ENCODE results near the gene C11orf16.
"Not testable (repeated sequence)": the region's sequence is repeated elsewhere in the genome, so short reads cannot be mapped to it uniquely, and the experiment has no call there.

Gene C11orf16

DNA sequence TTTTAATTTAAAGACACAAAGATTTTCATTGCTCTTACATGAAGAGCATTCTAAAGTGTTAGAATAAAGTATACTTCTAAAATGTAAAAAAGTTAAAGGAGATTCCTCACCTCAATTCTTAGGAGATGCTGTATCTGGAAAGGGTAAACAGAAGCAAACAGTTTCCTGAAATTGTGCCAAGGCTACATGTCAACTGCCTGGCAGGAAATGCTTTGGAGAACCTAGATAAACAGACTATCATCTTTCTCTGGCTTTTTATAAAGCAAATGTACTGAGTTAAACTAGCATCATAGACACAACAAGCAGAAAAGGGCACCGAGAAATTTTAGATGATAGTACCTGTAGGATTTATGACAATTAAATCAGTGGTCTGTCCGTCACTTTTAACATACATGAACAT lies 46.4 kb downstream of the C11orf16 start:
- DNase-seq (ENCODE audit: low read depth): no peak

DNA sequence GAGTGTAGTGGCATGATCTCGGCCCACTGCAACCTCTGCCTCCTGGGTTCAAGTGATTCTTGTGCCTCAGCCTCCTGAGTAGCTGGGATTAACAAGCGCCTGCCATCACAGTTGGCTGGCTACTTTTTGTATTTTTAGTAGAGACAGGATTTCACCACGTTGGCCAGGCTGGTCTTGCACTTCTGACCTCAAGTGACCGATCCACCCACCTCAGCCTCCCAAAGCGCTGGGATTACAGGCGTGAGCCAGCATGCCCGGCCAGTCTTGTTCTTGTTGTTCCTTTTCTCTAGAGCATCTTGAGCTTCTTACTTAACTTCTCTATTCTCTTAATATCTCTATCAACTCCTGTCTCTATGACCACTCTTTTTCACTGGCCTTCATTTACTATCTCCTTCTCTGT lies 51.2 kb downstream of the C11orf16 start:
- not testable (repeated sequence) for DNase-seq (ENCODE audit: low read depth)

DNA sequence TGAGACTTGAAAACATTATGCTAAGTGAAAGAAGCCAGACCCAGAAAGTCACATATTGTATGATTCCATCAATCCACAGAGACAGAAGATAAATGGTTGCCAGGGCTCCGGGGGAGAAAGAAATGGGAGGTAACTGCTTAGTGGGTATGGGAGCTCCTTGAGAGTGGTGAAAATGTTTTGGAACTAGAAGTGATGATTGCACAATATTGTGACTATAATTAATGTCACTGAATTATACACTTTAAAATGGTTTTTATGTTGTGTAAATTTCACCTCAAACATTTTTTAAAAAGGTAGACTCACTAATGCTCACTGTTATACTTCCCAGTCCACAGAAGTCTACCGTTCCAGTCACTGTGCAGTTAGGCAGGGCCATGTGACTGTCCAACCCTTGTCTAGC lies 54.0 kb downstream of the C11orf16 start:
- no peak for DNase-seq (ENCODE audit: low read depth)

DNA sequence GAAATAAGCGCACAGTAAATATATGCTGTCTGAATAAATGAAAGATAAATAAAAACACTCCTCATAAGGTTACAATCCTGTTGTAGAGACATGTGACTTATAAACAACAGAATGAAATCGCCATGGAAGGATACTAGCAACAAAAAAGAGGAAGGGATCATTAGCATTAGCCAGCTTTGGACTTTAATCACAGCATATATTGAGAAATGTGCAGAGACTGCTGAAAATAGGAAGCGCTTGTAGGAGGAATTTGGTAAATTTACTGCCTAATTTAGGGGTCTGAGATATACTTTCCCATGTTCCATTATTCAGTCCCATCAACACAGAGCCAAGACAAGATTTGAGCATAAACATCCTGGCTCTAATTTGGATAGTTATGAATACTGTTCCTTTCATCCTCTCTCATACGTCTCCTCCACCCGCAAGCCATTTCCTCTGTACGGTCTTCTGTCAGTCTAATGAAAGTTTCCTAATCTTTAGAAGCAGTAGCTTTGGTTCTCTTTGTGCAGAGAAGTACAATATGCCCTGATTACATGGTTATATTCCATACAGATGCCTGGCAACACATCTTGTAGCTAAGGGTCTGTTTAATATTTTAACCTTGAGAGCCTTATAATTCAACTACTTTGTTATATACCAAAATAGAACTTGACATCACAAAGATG lies 58.9 kb downstream of the C11orf16 start:
- no peak for DNase-seq (ENCODE audit: low read depth)

DNA sequence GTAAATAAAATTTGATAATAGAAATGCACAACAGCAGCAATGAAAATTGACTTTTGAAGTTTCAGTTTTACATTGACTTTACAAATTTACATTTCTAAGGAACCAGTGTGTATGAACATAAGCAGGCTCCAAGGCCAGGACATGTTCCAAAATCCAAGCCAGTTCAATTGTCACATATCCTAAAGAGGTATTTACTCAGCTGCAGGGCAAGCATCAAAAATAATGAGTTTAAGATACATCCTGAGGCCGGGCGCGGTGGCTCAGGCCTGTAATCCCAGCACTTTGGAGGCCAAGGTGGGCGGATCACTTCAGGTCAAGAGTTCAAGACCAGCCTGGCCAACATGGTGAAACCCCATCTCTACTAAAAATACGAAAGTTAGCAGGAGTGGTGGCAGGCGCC lies 60.8 kb downstream of the C11orf16 start:
- no peak for DNase-seq (ENCODE audit: low read depth)

DNA sequence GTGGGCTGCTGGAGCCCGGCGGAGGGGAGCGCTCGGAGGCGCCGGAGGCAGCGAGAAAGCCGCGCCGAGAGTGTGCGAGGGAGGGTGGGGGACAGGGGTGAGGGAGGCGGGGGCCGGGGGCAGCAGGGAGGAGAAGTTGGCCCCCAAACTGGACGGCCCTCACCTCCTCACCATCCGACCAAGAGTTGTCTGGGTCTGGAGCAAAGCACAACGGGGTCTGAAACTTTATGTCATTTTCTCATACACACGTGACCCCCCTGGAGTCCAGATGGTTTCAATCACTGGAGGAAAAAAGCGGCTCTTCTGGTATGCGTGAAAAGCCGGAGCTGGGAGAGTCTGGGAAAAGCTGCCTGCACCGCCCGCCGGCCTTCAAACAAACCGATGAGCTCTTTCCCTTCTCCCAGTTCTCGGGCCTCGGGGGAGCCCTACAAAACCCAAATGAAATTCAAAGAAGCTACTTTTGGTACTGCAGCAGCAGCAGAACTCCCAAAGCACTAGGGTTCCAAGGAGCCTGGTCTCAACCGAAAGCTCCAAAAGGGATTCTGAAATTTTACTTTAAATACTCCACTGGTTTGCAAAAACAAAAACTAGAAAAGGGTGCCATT lies 61.5 kb downstream of the C11orf16 start:
- no peak for DNase-seq (ENCODE audit: low read depth)

DNA sequence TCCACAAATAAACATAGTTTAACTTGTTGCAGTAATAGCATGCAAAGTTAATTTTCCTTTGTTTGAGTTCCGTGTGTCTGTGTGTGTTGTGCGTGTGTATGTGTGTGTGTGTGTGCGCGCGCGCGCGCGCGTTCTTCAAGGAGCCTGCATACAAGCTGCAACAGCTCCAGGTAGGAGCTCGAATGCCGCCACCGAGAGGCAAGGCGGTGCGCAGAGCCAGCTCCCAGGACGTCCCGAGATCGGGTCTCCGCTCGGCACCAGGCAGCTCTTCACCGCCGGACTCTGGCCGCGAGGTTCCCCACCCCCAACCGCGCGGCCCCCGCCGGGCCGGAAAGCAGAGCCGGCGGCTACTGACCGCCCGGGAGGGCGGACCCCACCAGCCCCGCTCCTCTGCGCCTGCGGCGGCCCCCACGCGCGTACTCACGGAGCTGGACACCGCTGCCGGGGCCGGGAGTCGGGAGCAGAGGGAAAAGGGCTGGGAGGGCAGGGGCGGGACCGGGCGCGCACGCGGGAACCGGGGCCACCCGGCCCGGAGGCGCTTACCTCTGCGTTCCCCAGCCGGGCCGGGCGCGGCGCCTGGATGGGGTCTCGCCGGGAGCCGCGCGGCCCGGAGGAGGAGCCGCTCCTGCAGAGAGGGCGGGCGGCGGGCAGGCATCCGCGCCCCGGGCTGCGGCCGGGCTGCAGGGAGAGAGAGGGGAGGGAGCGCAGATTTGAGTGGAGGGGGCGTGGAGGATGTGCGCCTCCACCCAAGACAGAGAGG lies 62.2 kb downstream of the C11orf16 start:
- peak; percentile 5 for DNase-seq (ENCODE audit: low read depth)

Data from activated T-cell treated with anti-CD3 and anti-CD28 coated beads for 48 hours (primary cell).